CD8-positive, alpha-beta memory T cell (primary cell): ENCODE results near the gene DNAH14. TPM values are rescaled to one million over a fixed set of nuclear protein-coding genes. Genes with fewer than 3 reads are reported as not detected.
"Not testable (repeated sequence)": the region's sequence is repeated elsewhere in the genome, so short reads cannot be mapped to it uniquely, and the experiment has no call there.

ENCODE experiments used
- CTCF ChIA-PET: fragments of 350-600 bp; sonication (Branson Sonifier 250); formaldehyde crosslinking; loops from one replicate; lab custom pipeline; 2021; ENCODE audit warnings: antibody characterized with exemption; lab: Charles Lee
- POLR2A ChIA-PET: fragments of 350-600 bp; sonication (Branson Sonifier 250); formaldehyde crosslinking; loops from one replicate; lab custom pipeline; 2021; ENCODE audit warnings: antibody characterized with exemption; lab: Charles Lee
- DNase-seq, 5 donors: peaks; one replicate each; pipeline versions ENCODE4 v3.0.0 to v3.0.0-alpha.2; 2020 to 2022; ENCODE audit warnings: mixed read lengths in 1 of 5
- H3K27ac ChIP-seq: one replicate; pipeline ENCODE4 v1.7.0; 2013; ENCODE audit warnings: low read depth, mild to moderate bottlenecking, low read length, moderate library complexity
- H3K27me3 ChIP-seq: 2 replicates; pipeline ENCODE4 v1.7.0; 2013; ENCODE audit warnings: low read length, mild to moderate bottlenecking; ENCODE audit not compliant: insufficient read depth, poor library complexity, severe bottlenecking
- H3K36me3 ChIP-seq: 2 replicates; pipeline ENCODE4 v1.7.0; 2013; ENCODE audit warnings: mild to moderate bottlenecking, low read length, moderate library complexity; ENCODE audit not compliant: insufficient read depth
- H3K4me1 ChIP-seq: 2 replicates; pipeline ENCODE4 v1.7.0; 2013; ENCODE audit warnings: mild to moderate bottlenecking, low read length, moderate library complexity; ENCODE audit not compliant: insufficient read depth
- H3K4me3 ChIP-seq: 2 replicates; pipeline ENCODE4 v1.7.0; 2013; ENCODE audit warnings: mild to moderate bottlenecking, low read length
- H3K9me3 ChIP-seq: 2 replicates; pipeline ENCODE4 v1.7.0; 2013; ENCODE audit warnings: mild to moderate bottlenecking, low read length
- H3K27ac Mint-ChIP-seq, 8 donors: one replicate each; pipeline ENCODE4 v1.8.0; 2020 to 2021; ENCODE audit warnings: mixed read lengths in 8 of 8, mild to moderate bottlenecking in 6 of 8, inconsistent platforms in 3 of 8, moderate library complexity in 3 of 8
- H3K27me3 Mint-ChIP-seq, 2 donors: one replicate each; pipeline ENCODE4 v1.8.0; 2020 to 2021; ENCODE audit warnings: mixed read lengths in 2 of 2, mild to moderate bottlenecking in 1 of 2, moderate library complexity in 1 of 2
- H3K36me3 Mint-ChIP-seq, 3 donors: one replicate each; pipeline ENCODE4 v1.8.0; 2020 to 2021; ENCODE audit warnings: mixed read lengths in 3 of 3, inconsistent platforms in 1 of 3, mild to moderate bottlenecking in 1 of 3
- H3K4me1 Mint-ChIP-seq, 3 donors: one replicate each; pipeline ENCODE4 v1.8.0; 2020 to 2021; ENCODE audit warnings: mixed read lengths in 3 of 3, inconsistent platforms in 1 of 3, mild to moderate bottlenecking in 1 of 3
- H3K4me3 Mint-ChIP-seq, 7 donors: one replicate each; pipeline ENCODE4 v1.8.0; 2020 to 2021; ENCODE audit warnings: mixed read lengths in 7 of 7, mild to moderate bottlenecking in 6 of 7, moderate library complexity in 4 of 7, inconsistent platforms in 2 of 7
- H3K9me3 Mint-ChIP-seq, 5 donors: one replicate each; pipeline ENCODE4 v1.8.0; 2020 to 2022; ENCODE audit warnings: mixed read lengths in 5 of 5, mild to moderate bottlenecking in 3 of 5, moderate library complexity in 2 of 5, inconsistent platforms in 1 of 5
- polyA plus RNA-seq: library from polyadenylated mRNA; unstranded; fragments of 300-500 nt; fragmentation: Illumina TruSeq; gene quantifications from one replicate; pipeline ENCODE4 v1.2.3, GENCODE V29; 2021
- total RNA-seq, 2 experiments: library from RNA; stranded (reverse); gene quantifications; one replicate each; pipeline ENCODE4 v1.2.3, GENCODE V29; 2021

Gene DNAH14
- total and polyA plus RNA-seq, 3 experiments from 2014 or later, result 0.26 TPM; not detected in 2

- Mint-ChIP-seq H3K9me3 (peaks cover 29 to 42% (median 39%) of the 10 kb centered on the region in 5 donors), H3K27me3 (peaks cover 1 to 28% of the 10 kb centered on the region in 2 donors), H3K36me3 (peaks cover 0 to 10% (median 0%) of the 10 kb centered on the region in 3 donors)
- H3K4me3 Mint-ChIP-seq, H3K4me1 Mint-ChIP-seq, H3K4me3 ChIP-seq, CTCF ChIA-PET, H3K27ac Mint-ChIP-seq, H3K4me1 ChIP-seq, H3K36me3 ChIP-seq, POLR2A ChIA-PET, DNase-seq, H3K27me3 ChIP-seq, H3K9me3 ChIP-seq, H3K27ac ChIP-seq: not testable (repeated sequence)
Measured at GRCh38 chr1:225177409-225177808, 247.9 kb downstream of the DNAH14 start.

DNA sequence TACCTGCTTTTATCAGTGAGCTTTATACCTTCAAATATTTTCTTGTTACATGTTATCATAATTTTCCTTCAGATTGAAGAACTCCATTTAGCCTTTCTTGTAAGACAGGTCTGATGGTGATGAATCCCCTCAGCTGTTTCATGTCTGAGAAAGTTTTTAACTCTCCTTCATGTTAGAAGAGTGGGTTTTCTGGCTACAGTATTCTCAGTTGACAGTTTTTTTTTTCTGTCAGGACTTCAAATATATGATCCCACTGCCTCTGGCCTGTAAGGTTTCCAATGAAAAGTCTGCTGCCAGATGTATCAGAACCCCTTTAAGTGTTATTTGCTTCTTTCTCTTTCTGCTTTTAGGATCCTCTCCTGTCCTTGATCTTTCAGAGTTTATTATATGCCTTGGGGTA, 250.2 kb downstream of the DNAH14 start:
- H3K27me3 ChIP-seq, result no peaks in the 10 kb centered on the region
- H3K4me3 ChIP-seq, result no peak overlapping the region
- no peaks in the 10 kb centered on the region for H3K4me1 ChIP-seq
- no peaks in the 10 kb centered on the region for H3K36me3 ChIP-seq
- CTCF ChIA-PET, result no interaction called here
- DNase-seq, result no peak
- Mint-ChIP-seq H3K4me3 (no peak overlapping the region), H3K27me3 (peaks cover 4 to 42% of the 10 kb centered on the region in 2 donors), H3K4me1 (no peaks in the 10 kb centered on the region), H3K36me3 (peaks cover 0 to 10% (median 0%) of the 10 kb centered on the region in 3 donors), H3K27ac (no peak overlapping the region), H3K9me3 (peaks cover 27 to 42% (median 39%) of the 10 kb centered on the region in 5 donors)
- no peak overlapping the region for H3K27ac ChIP-seq
- POLR2A ChIA-PET, result no interaction called here
- peaks cover 3% of the 10 kb centered on the region for H3K9me3 ChIP-seq

- Histone ChIP-seq H3K36me3 (no peaks in the 10 kb centered on the region), H3K27me3 (no peaks in the 10 kb centered on the region), H3K4me3 (no peak overlapping the region), H3K4me1 (no peaks in the 10 kb centered on the region), H3K9me3 (peaks cover 3% of the 10 kb centered on the region), H3K27ac (no peak overlapping the region)
- Mint-ChIP-seq H3K36me3 (peaks cover 0 to 10% (median 0%) of the 10 kb centered on the region in 3 donors), H3K4me1 (no peaks in the 10 kb centered on the region), H3K9me3 (peaks cover 17 to 32% (median 27%) of the 10 kb centered on the region in 5 donors), H3K4me3 (no peak overlapping the region), H3K27ac (no peak overlapping the region), H3K27me3 (peaks cover 4 to 31% of the 10 kb centered on the region in 2 donors)
- CTCF ChIA-PET, result no interaction called here
- DNase-seq, result no peak
- POLR2A ChIA-PET, result no interaction called here
Measured at GRCh38 chr1:225182716-225183115, 253.2 kb downstream of the DNAH14 start.

GRCh38 chr1:225191199-225191753, 261.8 kb downstream of the DNAH14 start:
- H3K36me3 Mint-ChIP-seq, result no peaks in the 10 kb centered on the region
- no peaks in the 10 kb centered on the region for H3K36me3 ChIP-seq
- peaks cover 7% of the 10 kb centered on the region for H3K9me3 ChIP-seq
- CTCF ChIA-PET, result no interaction called here
- POLR2A ChIA-PET, result no interaction called here
- H3K4me1 ChIP-seq, result no peaks in the 10 kb centered on the region
- H3K27me3 Mint-ChIP-seq, result peaks cover 0 to 18% of the 10 kb centered on the region in 2 donors
- no peak for DNase-seq
- H3K27me3 ChIP-seq, result no peaks in the 10 kb centered on the region
- no peak overlapping the region for H3K4me3 ChIP-seq
- H3K27ac Mint-ChIP-seq, result no peak overlapping the region
- H3K9me3 Mint-ChIP-seq, result peaks cover 18 to 30% (median 24%) of the 10 kb centered on the region in 5 donors
- H3K4me1 Mint-ChIP-seq, result no peaks in the 10 kb centered on the region
- H3K4me3 Mint-ChIP-seq, result no peak overlapping the region
- no peak overlapping the region for H3K27ac ChIP-seq

DNA sequence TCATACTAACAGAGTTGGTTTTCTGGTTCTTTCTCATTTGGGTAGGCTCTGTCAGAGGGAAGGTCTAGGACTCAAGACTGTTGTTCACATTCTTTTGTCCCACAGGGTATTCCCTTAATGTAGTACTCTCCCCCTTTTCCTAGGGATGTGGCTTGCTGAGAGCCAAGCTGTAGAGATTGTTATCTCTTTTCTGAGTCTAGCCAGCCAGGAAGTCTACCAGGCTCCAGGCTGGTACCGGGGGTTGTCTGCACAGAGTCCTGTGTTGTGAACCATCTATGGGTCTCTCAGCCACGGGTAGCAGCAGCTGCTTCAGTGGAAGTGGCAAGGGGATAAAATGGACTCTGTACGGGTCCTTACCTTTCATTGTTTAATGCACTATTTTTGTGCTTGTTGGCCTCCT, 272.0 kb downstream of the DNAH14 start:
- Histone ChIP-seq H3K4me3 (no peak overlapping the region), H3K4me1 (no peaks in the 10 kb centered on the region), H3K27ac (no peak overlapping the region), H3K27me3 (no peaks in the 10 kb centered on the region), H3K36me3 (no peaks in the 10 kb centered on the region), H3K9me3 (no peaks in the 10 kb centered on the region)
- Mint-ChIP-seq H3K27ac (no peak overlapping the region), H3K4me3 (no peak overlapping the region), H3K27me3 (peaks cover 4 to 18% of the 10 kb centered on the region in 2 donors), H3K36me3 (no peaks in the 10 kb centered on the region), H3K9me3 (peaks cover 0 to 2% (median 0%) of the 10 kb centered on the region in 5 donors), H3K4me1 (no peaks in the 10 kb centered on the region)
- ChIA-PET POLR2A (no interaction called here), CTCF (no interaction called here)
- no peak for DNase-seq

GRCh38 chr1:225207791-225208190, 278.3 kb downstream of the DNAH14 start:
- DNase-seq, result no peak
- Mint-ChIP-seq H3K4me1 (no peaks in the 10 kb centered on the region), H3K4me3 (no peak overlapping the region), H3K27me3 (peaks cover 16 to 47% of the 10 kb centered on the region in 2 donors), H3K9me3 (peaks cover 0 to 17% (median 8%) of the 10 kb centered on the region in 5 donors), H3K36me3 (no peaks in the 10 kb centered on the region), H3K27ac (no peak overlapping the region)
- Histone ChIP-seq H3K9me3 (no peaks in the 10 kb centered on the region), H3K4me3 (no peak overlapping the region), H3K36me3 (no peaks in the 10 kb centered on the region), H3K27ac (no peak overlapping the region), H3K4me1 (no peaks in the 10 kb centered on the region), H3K27me3 (no peaks in the 10 kb centered on the region)
- POLR2A ChIA-PET, result no interaction called here
- CTCF ChIA-PET, result no interaction called here

- POLR2A ChIA-PET, result no interaction called here
- Histone ChIP-seq H3K27me3 (no peaks in the 10 kb centered on the region), H3K27ac (no peak overlapping the region), H3K4me3 (no peak overlapping the region), H3K4me1 (no peaks in the 10 kb centered on the region), H3K36me3 (no peaks in the 10 kb centered on the region), H3K9me3 (no peaks in the 10 kb centered on the region)
- CTCF ChIA-PET, result no interaction called here
- no peaks in the 10 kb centered on the region for H3K4me1 Mint-ChIP-seq
- no peak overlapping the region for H3K4me3 Mint-ChIP-seq
- peaks cover 16 to 44% of the 10 kb centered on the region in 2 donors for H3K27me3 Mint-ChIP-seq
- H3K9me3 Mint-ChIP-seq, result peaks cover 0 to 20% (median 8%) of the 10 kb centered on the region in 5 donors
- H3K27ac Mint-ChIP-seq, result no peak overlapping the region
- no peaks in the 10 kb centered on the region for H3K36me3 Mint-ChIP-seq
- DNase-seq, result no peak
Measured at GRCh38 chr1:225209153-225209552, 279.7 kb downstream of the DNAH14 start.

DNA sequence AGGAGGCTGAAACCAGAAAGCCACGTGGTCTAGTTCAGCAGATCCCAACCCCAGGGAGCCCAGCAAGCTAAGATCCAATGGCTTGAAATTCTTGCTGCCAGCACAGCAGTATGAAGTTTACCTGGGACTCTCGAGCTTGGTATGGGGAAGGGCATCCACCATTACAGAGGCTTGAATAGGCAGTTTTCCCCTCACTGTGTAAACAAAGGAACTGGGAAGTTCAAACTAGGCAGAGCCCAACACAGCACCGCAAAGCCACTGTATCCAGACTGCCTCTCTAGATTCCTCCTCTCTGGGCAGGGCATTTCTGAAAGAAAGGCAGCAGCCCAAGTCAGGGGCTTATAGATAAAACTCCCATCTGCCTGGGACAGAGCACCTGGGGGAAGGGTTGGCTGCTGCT, 280.7 kb downstream of the DNAH14 start:
- H3K4me3 ChIP-seq, H3K36me3 Mint-ChIP-seq, POLR2A ChIA-PET, H3K27me3 ChIP-seq, H3K4me3 Mint-ChIP-seq, H3K27ac ChIP-seq, H3K9me3 ChIP-seq, H3K27ac Mint-ChIP-seq, CTCF ChIA-PET, H3K36me3 ChIP-seq, H3K4me1 ChIP-seq, DNase-seq, H3K4me1 Mint-ChIP-seq: not testable (repeated sequence)
- Mint-ChIP-seq H3K27me3 (peaks cover 16 to 39% of the 10 kb centered on the region in 2 donors), H3K9me3 (peaks cover 0 to 20% (median 8%) of the 10 kb centered on the region in 5 donors)
